Measurements from ENCODE around the gene ARL8B. TPM values are rescaled to one million over a fixed set of nuclear protein-coding genes. Genes with fewer than 3 reads are reported as not detected.
A peak's percentile ranks its signal among the peaks of the same experiment; 100 is the strongest.

Gene ARL8B
- total RNA-seq, 3 donors from 2014 or later (not counting 1 experiment from before 2014, with no cell fraction given) = 43.3 to 52.7 (median 48.9) TPM

GRCh38 chr3:5213574-5213966 is 91.5 kb downstream of the ARL8B start:
- Mint-ChIP-seq H3K36me3 (peaks cover 58% of the 10 kb centered on the region), H3K4me1 (peaks cover 0 to 4% of the 10 kb centered on the region in 2 donors), H3K27ac (peak overlapping the region in 1 of 2 donors; percentile 47), H3K9me3 (no peaks in the 10 kb centered on the region), H3K4me3 (no peak overlapping the region), H3K27me3 (ENCODE audit: low read depth in 2 of 2) (no peaks in the 10 kb centered on the region)
- Histone ChIP-seq H3K27me3 (ENCODE audit: control insufficient read depth, insufficient read depth, low read length) (no peaks in the 10 kb centered on the region), H3K4me3 (ENCODE audit: low read length) (no peak overlapping the region), H3K27ac (ENCODE audit: low read length) (no peak overlapping the region), H3K4me1 (ENCODE audit: control insufficient read depth, insufficient read depth, low read length) (no peaks in the 10 kb centered on the region), H3K9me3 (ENCODE audit: control insufficient read depth, insufficient read depth, low read length) (no peaks in the 10 kb centered on the region), H3K36me3 (ENCODE audit: control insufficient read depth, insufficient read depth, low read length) (peaks cover 87% of the 10 kb centered on the region)
- TF ChIP-seq CTCF (IDR thresholded peaks at IDR 0.05) = no peak
- 97% methylated on average over 7 of the region's 7 CpGs for WGBS (ENCODE audit: insufficient coverage)
- ATAC-seq (no peak), DNase-seq (no peak)
- intact Hi-C loops (cut with micrococcal nuclease) = no loop called here

GRCh38 chr3:5214352-5214751 is 92.3 kb downstream of the ARL8B start:
- H3K27me3 ChIP-seq (ENCODE audit: control insufficient read depth, insufficient read depth, low read length) = no peaks in the 10 kb centered on the region
- no peak for DNase-seq
- peak overlapping the region; percentile 47 to 73 for H3K27ac Mint-ChIP-seq
- no peaks in the 10 kb centered on the region for H3K9me3 ChIP-seq (ENCODE audit: control insufficient read depth, insufficient read depth, low read length)
- H3K4me3 Mint-ChIP-seq = no peak overlapping the region
- WGBS (ENCODE audit: insufficient coverage) = 100% methylated on average over 5 of the region's 9 CpGs
- H3K4me1 Mint-ChIP-seq = peaks cover 0 to 4% of the 10 kb centered on the region in 2 donors
- no peak for ATAC-seq
- H3K36me3 ChIP-seq (ENCODE audit: control insufficient read depth, insufficient read depth, low read length) = peaks cover 85% of the 10 kb centered on the region
- H3K4me1 ChIP-seq (ENCODE audit: control insufficient read depth, insufficient read depth, low read length) = no peaks in the 10 kb centered on the region
- no peak for TF ChIP-seq CTCF (IDR thresholded peaks at IDR 0.05)
- H3K27ac ChIP-seq (ENCODE audit: low read length) = no peak overlapping the region
- no peaks in the 10 kb centered on the region for H3K27me3 Mint-ChIP-seq (ENCODE audit: low read depth in 2 of 2)
- H3K4me3 ChIP-seq (ENCODE audit: low read length) = no peak overlapping the region
- intact Hi-C loops (cut with micrococcal nuclease) = no loop called here
- peaks cover 54% of the 10 kb centered on the region for H3K36me3 Mint-ChIP-seq
- no peaks in the 10 kb centered on the region for H3K9me3 Mint-ChIP-seq

GRCh38 chr3:5217824-5218595 is 95.9 kb downstream of the ARL8B start:
- H3K36me3 ChIP-seq (ENCODE audit: control insufficient read depth, insufficient read depth, low read length) = peaks cover 52% of the 10 kb centered on the region
- H3K27me3 ChIP-seq (ENCODE audit: control insufficient read depth, insufficient read depth, low read length) = no peaks in the 10 kb centered on the region
- no peaks in the 10 kb centered on the region for H3K27me3 Mint-ChIP-seq (ENCODE audit: low read depth in 2 of 2)
- TF ChIP-seq CTCF (IDR thresholded peaks at IDR 0.05) = no peak
- no peaks in the 10 kb centered on the region for H3K9me3 ChIP-seq (ENCODE audit: control insufficient read depth, insufficient read depth, low read length)
- H3K27ac ChIP-seq (ENCODE audit: low read length) = no peak overlapping the region
- no peak for DNase-seq
- no peak for ATAC-seq
- no peaks in the 10 kb centered on the region for H3K4me1 ChIP-seq (ENCODE audit: control insufficient read depth, insufficient read depth, low read length)
- peaks cover 4% of the 10 kb centered on the region in 2 donors for H3K4me1 Mint-ChIP-seq
- H3K9me3 Mint-ChIP-seq = no peaks in the 10 kb centered on the region
- 90% methylated on average over 9 of the region's 9 CpGs for WGBS (ENCODE audit: insufficient coverage)
- intact Hi-C loops (cut with micrococcal nuclease) = no loop called here
- peak overlapping the region in 1 of 2 donors; percentile 38 for H3K27ac Mint-ChIP-seq
- H3K36me3 Mint-ChIP-seq = peaks cover 26% of the 10 kb centered on the region
- H3K4me3 Mint-ChIP-seq = no peak overlapping the region
- no peak overlapping the region for H3K4me3 ChIP-seq (ENCODE audit: low read length)

Measured in natural killer cell (primary cell).